CD14-positive monocyte (primary cell): ENCODE measurements around the gene LSMEM2. TPM values are rescaled to one million over a fixed set of nuclear protein-coding genes. Genes with fewer than 3 reads are reported as not detected.

Experiments
- DNase-seq, 3 donors: peaks; one replicate each; pipeline ENCODE4 v3.0.0-alpha.2; 2011 to 2022
- H2AFZ ChIP-seq: 2 replicates; pipeline ENCODE4 v1.6.0; 2012; ENCODE audit warnings: mild to moderate bottlenecking, low read depth, low read length, inconsistent platforms; ENCODE audit not compliant: insufficient read depth, poor library complexity, severe bottlenecking
- H3K27ac ChIP-seq, 2 donors: 1 replicate in 1 of 2; 2 replicates in 1 of 2; pipeline ENCODE4 v1.5.1; 2012 to 2013; ENCODE audit warnings: low read length in 2 of 2, control low read depth in 1 of 2, inconsistent platforms in 1 of 2, low read depth in 1 of 2, mild to moderate bottlenecking in 1 of 2
- H3K27me3 ChIP-seq, 2 donors: one replicate each; pipeline versions ENCODE4 v1.6.0 to v1.6.1; 2011 to 2013; ENCODE audit warnings: low read length in 2 of 2; ENCODE audit not compliant: control insufficient read depth in 2 of 2, insufficient read depth in 2 of 2
- H3K36me3 ChIP-seq, 2 donors: replicated peaks in 1 of 2; 1 replicate in 1 of 2; 2 replicates in 1 of 2; pipeline versions ENCODE4 v1.5.1 to v1.6.1; 2012 to 2013; ENCODE audit warnings: low read length in 2 of 2, control low read depth in 1 of 2, inconsistent platforms in 1 of 2, mild to moderate bottlenecking in 1 of 2; ENCODE audit not compliant: insufficient read depth in 2 of 2, control insufficient read depth in 1 of 2
- H3K4me1 ChIP-seq, 2 donors: 1 replicate in 1 of 2; 2 replicates in 1 of 2; pipeline versions ENCODE4 v1.5.1 to v1.6.1; 2012 to 2013; ENCODE audit warnings: low read length in 2 of 2, control low read depth in 1 of 2, inconsistent platforms in 1 of 2, mild to moderate bottlenecking in 1 of 2, moderate library complexity in 1 of 2; ENCODE audit not compliant: insufficient read depth in 2 of 2, control insufficient read depth in 1 of 2
- H3K4me2 ChIP-seq: replicated peaks from 2 replicates; pipeline ENCODE3; 2012; ENCODE audit warnings: low read length, moderate library complexity, mild to moderate bottlenecking; ENCODE audit not compliant: poor library complexity, severe bottlenecking; ENCODE audit errors: extremely low read depth
- H3K4me3 ChIP-seq, 3 experiments: fragments of 200-600 bp in 1 of 3; sonication (generic) in 1 of 3; replicated peaks in 1 of 3; 1 replicate in 2 of 3; 2 replicates in 1 of 3; pipeline ENCODE4 v1.5.1; 2011 to 2013; ENCODE audit warnings: low read length in 3 of 3, mild to moderate bottlenecking in 3 of 3, control low read depth in 2 of 3, low read depth in 2 of 3, inconsistent platforms in 1 of 3, moderate library complexity in 1 of 3
- H3K79me2 ChIP-seq: 2 replicates; pipeline ENCODE4 v1.6.0; 2012; ENCODE audit warnings: mild to moderate bottlenecking, control low read depth, inconsistent platforms, low read length, moderate library complexity; ENCODE audit not compliant: insufficient read depth
- H3K9ac ChIP-seq: 2 replicates; pipeline ENCODE4 v1.6.0; 2017; ENCODE audit warnings: low read length, mild to moderate bottlenecking; ENCODE audit not compliant: insufficient read depth, poor library complexity, severe bottlenecking
- H3K9me3 ChIP-seq, 2 donors: replicated peaks in 1 of 2; 1 replicate in 1 of 2; 2 replicates in 1 of 2; pipeline versions ENCODE4 v1.5.1 to v1.6.1; 2012 to 2013; ENCODE audit warnings: low read length in 2 of 2, control low read depth in 1 of 2; ENCODE audit not compliant: control insufficient read depth in 1 of 2, insufficient read depth in 1 of 2
- H4K20me1 ChIP-seq: 2 replicates; pipeline ENCODE4 v1.6.0; 2012; ENCODE audit warnings: mild to moderate bottlenecking, low read length, control low read depth, moderate library complexity; ENCODE audit not compliant: insufficient read depth
- H3K27ac Mint-ChIP-seq, 7 donors: one replicate each; pipeline ENCODE4 v1.8.0; 2020; ENCODE audit warnings: mild to moderate bottlenecking in 7 of 7, mixed read lengths in 7 of 7, moderate library complexity in 6 of 7, inconsistent platforms in 2 of 7
- H3K27me3 Mint-ChIP-seq, 3 donors: one replicate each; pipeline ENCODE4 v1.8.0; 2021 to 2022; ENCODE audit warnings: low read depth in 3 of 3, mild to moderate bottlenecking in 3 of 3, mixed read lengths in 3 of 3, moderate library complexity in 3 of 3, inconsistent platforms in 1 of 3
- H3K36me3 Mint-ChIP-seq, 2 donors: one replicate each; pipeline ENCODE4 v1.8.0; 2020; ENCODE audit warnings: mixed read lengths in 2 of 2, inconsistent platforms in 1 of 2, mild to moderate bottlenecking in 1 of 2
- H3K4me1 Mint-ChIP-seq: one replicate; pipeline ENCODE4 v1.8.0; 2020; ENCODE audit warnings: mild to moderate bottlenecking, mixed read lengths
- H3K4me3 Mint-ChIP-seq, 2 donors: one replicate each; pipeline ENCODE4 v1.8.0; 2020; ENCODE audit warnings: mild to moderate bottlenecking in 2 of 2, mixed read lengths in 2 of 2, moderate library complexity in 1 of 2
- H3K9me3 Mint-ChIP-seq, 7 donors: one replicate each; pipeline ENCODE4 v1.8.0; 2020 to 2022; ENCODE audit warnings: mixed read lengths in 7 of 7, mild to moderate bottlenecking in 6 of 7, moderate library complexity in 6 of 7, inconsistent platforms in 2 of 7
- CTCF ChIP-seq: fragments of 200-600 bp; IDR thresholded peaks from one replicate; pipeline ENCODE4 v1.8.0; 2022; ENCODE audit warnings: antibody characterized with exemption, mild to moderate bottlenecking
- WGBS: methylation state at CpG from one replicate; pipeline ENCODE4 v1.1.5; 2013; ENCODE audit warnings: missing lambda C conversion rate; ENCODE audit not compliant: insufficient coverage; 5-methylcytosine and 5-hydroxymethylcytosine counted together
- intact Hi-C, 2 donors: fragments of 100-400 bp; cut with micrococcal nuclease; formaldehyde crosslinking; loops; one replicate each; pipeline versions ENCODE4 v1.15.0 to v1.15.1; 2023
- polyA plus RNA-seq, 3 donors: library from polyadenylated mRNA; depleted of rRNA in 1 of 3; unstranded in 2 of 3; stranded (reverse) in 1 of 3; fragments of 300-500 nt in 2 of 3; fragments of >200 nt in 1 of 3; fragmentation: Illumina TruSeq in 2 of 3; gene quantifications; 1 replicate in 2 of 3; 2 replicates in 1 of 3; pipeline ENCODE4 v1.2.3, GENCODE V29; 2012 to 2021

The LSMEM2 gene
- polyA plus RNA-seq, 3 donors: not detected

- peaks cover 7% of the 10 kb centered on the region for H3K4me1 Mint-ChIP-seq
- peaks cover 0 to 22% of the 10 kb centered on the region in 2 donors for H3K27me3 ChIP-seq
- H2AFZ ChIP-seq: no peak overlapping the region
- peaks cover 31 to 40% (median 36%) of the 10 kb centered on the region in 3 donors for H3K27me3 Mint-ChIP-seq
- DNase-seq: no peak
- H3K27ac Mint-ChIP-seq: no peak overlapping the region
- WGBS: no CpG with 5 or more reads among the region's 7 CpGs
- peaks cover 11 to 16% of the 10 kb centered on the region in 2 donors for H3K4me1 ChIP-seq
- peaks cover 2 to 3% of the 10 kb centered on the region in 2 donors for H3K36me3 Mint-ChIP-seq
- no peaks in the 10 kb centered on the region for H3K9me3 ChIP-seq
- H3K27ac ChIP-seq: no peak overlapping the region
- H3K4me3 Mint-ChIP-seq: no peak overlapping the region
- H3K4me3 ChIP-seq: no peak overlapping the region
- no peaks in the 10 kb centered on the region for H3K9me3 Mint-ChIP-seq
- TF ChIP-seq CTCF: no peak
- no peak overlapping the region for H3K9ac ChIP-seq
- no peaks in the 10 kb centered on the region for H3K79me2 ChIP-seq
- peaks cover 36% of the 10 kb centered on the region for H4K20me1 ChIP-seq
- intact Hi-C loops: no loop called here
- peaks cover 0 to 2% of the 10 kb centered on the region in 2 donors for H3K36me3 ChIP-seq
- H3K4me2 ChIP-seq: no peak overlapping the region
These were observed 14.4 kb upstream of the LSMEM2 start for GRCh38 chr3:50264383-50264963.

GRCh38 chr3:50264964-50265485 lies 13.9 kb upstream of the LSMEM2 start:
- H3K36me3 Mint-ChIP-seq: peaks cover 2% of the 10 kb centered on the region in 2 donors
- WGBS: 73% methylated on average over 5 of the region's 7 CpGs
- H4K20me1 ChIP-seq: peaks cover 31% of the 10 kb centered on the region
- H3K9me3 Mint-ChIP-seq: no peaks in the 10 kb centered on the region
- peak overlapping the region in 1 of 7 donors; percentile 42 for H3K27ac Mint-ChIP-seq
- no peak for DNase-seq
- peaks cover 0 to 22% of the 10 kb centered on the region in 2 donors for H3K27me3 ChIP-seq
- H3K27ac ChIP-seq: no peak overlapping the region
- no peaks in the 10 kb centered on the region for H3K36me3 ChIP-seq
- no peak for TF ChIP-seq CTCF
- H3K4me3 Mint-ChIP-seq: no peak overlapping the region
- H3K9ac ChIP-seq: no peak overlapping the region
- H3K4me2 ChIP-seq: no peak overlapping the region
- no peaks in the 10 kb centered on the region for H3K79me2 ChIP-seq
- peaks cover 6 to 10% of the 10 kb centered on the region in 2 donors for H3K4me1 ChIP-seq
- H3K27me3 Mint-ChIP-seq: peaks cover 31 to 40% (median 36%) of the 10 kb centered on the region in 3 donors
- H3K4me3 ChIP-seq: no peak overlapping the region
- no peaks in the 10 kb centered on the region for H3K9me3 ChIP-seq
- H3K4me1 Mint-ChIP-seq: peaks cover 3% of the 10 kb centered on the region
- no peak overlapping the region for H2AFZ ChIP-seq
- intact Hi-C loops: no loop called here
